Osteocyte (in vitro differentiated cells): ENCODE measurements around the gene ZSWIM2. TPM values are rescaled to one million over a fixed set of nuclear protein-coding genes. Genes with fewer than 3 reads are reported as not detected.
"Not testable (repeated sequence)": the region's sequence is repeated elsewhere in the genome, so short reads cannot be mapped to it uniquely, and the experiment has no call there.

Experiments
- DNase-seq: peaks from one replicate; pipeline ENCODE4 v3.0.0; 2021; ENCODE audit warnings: mixed read lengths; ENCODE audit not compliant: unreplicated experiment; ENCODE audit errors: extremely low spot score
- H3K27ac Mint-ChIP-seq: one replicate; pipeline ENCODE4 v1.8.0; 2021; ENCODE audit warnings: mild to moderate bottlenecking, mixed read lengths; ENCODE audit not compliant: unreplicated experiment
- H3K27me3 Mint-ChIP-seq: one replicate; pipeline ENCODE4 v1.8.0; 2021; ENCODE audit warnings: mixed read lengths; ENCODE audit not compliant: unreplicated experiment
- H3K36me3 Mint-ChIP-seq: one replicate; pipeline ENCODE4 v1.8.0; 2021; ENCODE audit warnings: mixed read lengths; ENCODE audit not compliant: unreplicated experiment
- H3K4me1 Mint-ChIP-seq: one replicate; pipeline ENCODE4 v1.8.0; 2021; ENCODE audit warnings: mixed read lengths; ENCODE audit not compliant: unreplicated experiment
- H3K4me3 Mint-ChIP-seq: one replicate; pipeline ENCODE4 v1.8.0; 2021; ENCODE audit warnings: mild to moderate bottlenecking, moderate library complexity, mixed read lengths; ENCODE audit not compliant: unreplicated experiment
- H3K9me3 Mint-ChIP-seq: one replicate; pipeline ENCODE4 v1.8.0; 2021; ENCODE audit warnings: mixed read lengths; ENCODE audit not compliant: unreplicated experiment
- long read RNA-seq: library from polyadenylated mRNA; unstranded; transcript quantifications from one replicate; pipeline ENCODE4 v2.0.0, GENCODE V29; 2021
- total RNA-seq: library from RNA; stranded (reverse); gene quantifications from 2 replicates; pipeline ENCODE4 v1.2.1, GENCODE V29; 2021
- TF ChIP-seq, protein P1 (sequence below): fragments of 200-600 bp; sonication (generic); IDR thresholded peaks from 2 replicates; pipeline ENCODE4 v1.5.0; 2021; ENCODE audit warnings: antibody characterized with exemption, mild to moderate bottlenecking, moderate library complexity

ZSWIM2 gene, protein sequence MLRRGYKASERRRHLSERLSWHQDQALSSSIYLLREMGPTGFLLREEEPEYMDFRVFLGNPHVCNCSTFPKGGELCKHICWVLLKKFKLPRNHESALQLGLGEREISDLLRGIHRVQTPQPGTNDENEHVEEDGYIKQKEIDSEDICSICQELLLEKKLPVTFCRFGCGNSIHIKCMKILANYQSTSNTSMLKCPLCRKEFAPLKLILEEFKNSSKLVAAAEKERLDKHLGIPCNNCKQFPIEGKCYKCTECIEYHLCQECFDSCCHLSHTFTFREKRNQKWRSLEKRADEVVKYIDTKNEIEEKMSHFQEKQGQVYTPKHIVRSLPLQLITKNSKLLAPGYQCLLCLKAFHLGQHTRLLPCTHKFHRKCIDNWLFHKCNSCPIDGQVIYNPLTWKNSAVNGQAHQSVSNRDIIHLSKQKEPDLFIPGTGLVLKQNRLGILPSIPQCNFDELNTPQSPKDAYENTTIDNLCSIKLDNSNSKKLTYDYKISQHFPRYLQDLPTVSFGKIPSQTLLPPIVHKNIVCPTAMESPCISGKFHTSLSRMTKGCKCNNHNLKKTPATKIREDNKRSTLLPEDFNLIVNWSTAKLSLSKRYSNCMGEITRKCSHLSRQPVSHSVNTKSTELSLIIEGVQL
- not detected in 2 replicates for total RNA-seq
- long read RNA-seq: 0 reads

DNA sequence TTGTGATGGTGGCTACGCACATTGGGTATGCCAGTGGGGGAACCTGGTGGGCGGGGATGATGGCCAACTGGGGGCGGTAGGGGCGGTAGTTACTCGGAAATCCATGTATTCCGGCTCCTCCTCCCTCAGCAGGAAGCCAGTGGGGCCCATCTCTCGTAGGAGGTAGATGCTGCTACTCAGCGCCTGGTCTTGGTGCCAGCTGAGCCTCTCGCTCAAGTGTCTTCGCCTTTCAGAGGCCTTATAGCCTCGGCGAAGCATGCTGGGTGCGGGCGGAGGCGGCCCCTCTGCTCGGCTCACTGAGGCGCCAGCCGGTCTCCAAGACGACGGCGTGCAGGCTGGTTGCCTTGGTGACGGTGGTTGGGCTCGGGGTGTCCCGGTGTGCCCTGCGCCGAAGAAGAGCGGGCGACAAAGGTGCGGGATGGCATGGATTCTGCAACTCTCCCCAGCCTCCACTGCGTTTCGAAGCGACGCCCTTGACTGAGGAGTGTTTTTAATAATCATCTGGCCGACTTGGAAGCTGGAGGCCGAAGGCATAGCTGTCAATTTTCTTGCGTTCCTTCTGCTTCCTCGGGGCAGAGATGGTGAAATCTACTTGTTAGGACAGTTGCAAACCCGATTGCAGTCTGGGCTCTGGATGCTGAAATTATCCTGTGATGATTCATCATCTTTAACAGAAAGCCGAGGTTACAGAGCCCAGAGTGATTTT, at the start of gene ZSWIM2:
TSS of gene ZSWIM2 (minus strand) at position 298 of the 706 bp plus-strand sequence. CDS start at position 258, 40 bp downstream.
- DNase-seq: peak; percentile 84
- H3K36me3 Mint-ChIP-seq: no peaks in the 10 kb centered on the region
- no peaks in the 10 kb centered on the region for H3K27me3 Mint-ChIP-seq
- TF ChIP-seq, protein P1, sequence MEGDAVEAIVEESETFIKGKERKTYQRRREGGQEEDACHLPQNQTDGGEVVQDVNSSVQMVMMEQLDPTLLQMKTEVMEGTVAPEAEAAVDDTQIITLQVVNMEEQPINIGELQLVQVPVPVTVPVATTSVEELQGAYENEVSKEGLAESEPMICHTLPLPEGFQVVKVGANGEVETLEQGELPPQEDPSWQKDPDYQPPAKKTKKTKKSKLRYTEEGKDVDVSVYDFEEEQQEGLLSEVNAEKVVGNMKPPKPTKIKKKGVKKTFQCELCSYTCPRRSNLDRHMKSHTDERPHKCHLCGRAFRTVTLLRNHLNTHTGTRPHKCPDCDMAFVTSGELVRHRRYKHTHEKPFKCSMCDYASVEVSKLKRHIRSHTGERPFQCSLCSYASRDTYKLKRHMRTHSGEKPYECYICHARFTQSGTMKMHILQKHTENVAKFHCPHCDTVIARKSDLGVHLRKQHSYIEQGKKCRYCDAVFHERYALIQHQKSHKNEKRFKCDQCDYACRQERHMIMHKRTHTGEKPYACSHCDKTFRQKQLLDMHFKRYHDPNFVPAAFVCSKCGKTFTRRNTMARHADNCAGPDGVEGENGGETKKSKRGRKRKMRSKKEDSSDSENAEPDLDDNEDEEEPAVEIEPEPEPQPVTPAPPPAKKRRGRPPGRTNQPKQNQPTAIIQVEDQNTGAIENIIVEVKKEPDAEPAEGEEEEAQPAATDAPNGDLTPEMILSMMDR: no peak
- H3K9me3 Mint-ChIP-seq: peaks cover 8% of the 10 kb centered on the region
- peak within 1 kb of the TSS; percentile 74 for H3K4me3 Mint-ChIP-seq
- H3K4me1 Mint-ChIP-seq: peaks cover 8% of the 10 kb centered on the region
- peak within 1 kb of the TSS; percentile 62 for H3K27ac Mint-ChIP-seq

DNA sequence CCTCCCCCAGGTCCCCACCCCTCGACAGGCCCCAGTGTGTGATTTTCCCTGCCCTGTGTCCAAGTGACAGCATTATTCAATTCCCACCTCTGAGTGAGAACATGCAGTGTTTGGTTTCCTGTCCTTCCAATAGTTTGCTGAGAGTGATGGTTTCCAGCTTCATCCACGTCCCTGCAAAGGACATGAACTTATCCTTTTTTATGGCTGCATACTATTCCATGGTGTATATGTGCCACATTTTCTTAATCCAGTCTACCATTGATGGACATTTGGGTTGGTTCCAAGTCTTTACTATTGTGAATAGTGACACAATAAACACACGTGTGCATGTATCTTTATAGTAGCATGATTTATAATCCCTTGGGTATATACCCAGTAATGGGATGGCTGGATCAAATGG, 47.2 kb upstream of the ZSWIM2 start:
- H3K27ac Mint-ChIP-seq, H3K4me1 Mint-ChIP-seq, H3K36me3 Mint-ChIP-seq, H3K9me3 Mint-ChIP-seq, H3K4me3 Mint-ChIP-seq, DNase-seq: not testable (repeated sequence)
- H3K27me3 Mint-ChIP-seq: peaks cover 11% of the 10 kb centered on the region

DNA sequence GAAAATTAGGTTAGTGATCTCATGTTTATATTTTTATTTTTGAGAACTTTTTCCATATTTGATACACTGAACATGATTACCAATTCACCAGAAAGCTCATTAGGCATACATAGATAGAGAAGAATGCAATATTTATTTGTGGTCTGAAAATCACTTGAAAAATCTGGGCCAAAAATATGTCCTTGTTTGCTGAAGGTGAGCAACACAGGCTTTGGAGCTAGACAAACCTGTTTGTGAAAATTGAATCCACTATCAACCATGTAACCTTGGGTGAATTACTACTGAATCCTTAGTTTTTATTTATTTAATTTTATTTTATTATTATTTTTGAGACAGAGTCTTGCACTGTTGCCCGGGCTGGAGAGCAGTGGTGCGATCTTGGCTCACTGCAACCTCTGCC, 46.5 kb upstream of the ZSWIM2 start:
- Mint-ChIP-seq H3K4me1 (no peaks in the 10 kb centered on the region), H3K36me3 (no peaks in the 10 kb centered on the region), H3K27ac (no peak overlapping the region), H3K4me3 (no peak overlapping the region), H3K27me3 (peaks cover 11% of the 10 kb centered on the region), H3K9me3 (peaks cover 3% of the 10 kb centered on the region)
- no peak for DNase-seq
- TF ChIP-seq, protein P1: no peak

DNA sequence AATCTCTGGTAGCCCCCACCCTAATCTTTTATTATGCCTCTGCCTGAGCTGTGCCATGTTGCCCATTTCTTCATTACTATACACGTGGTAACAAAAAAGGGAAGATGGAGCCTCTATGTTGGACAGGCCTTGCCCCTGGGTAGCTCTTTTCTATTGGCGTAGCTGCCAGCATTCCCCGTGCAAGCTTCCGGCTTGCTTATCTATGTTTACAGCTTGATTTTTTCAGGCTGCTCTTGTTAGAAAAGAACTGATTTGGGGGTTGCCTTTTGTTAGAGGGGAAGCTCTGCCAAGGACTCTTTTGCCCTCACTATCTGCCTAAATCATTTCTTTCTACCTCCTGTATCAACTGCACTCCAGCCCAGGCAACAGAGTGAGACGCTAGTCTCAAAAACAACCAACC, 45.5 kb upstream of the ZSWIM2 start:
- H3K36me3 Mint-ChIP-seq: no peaks in the 10 kb centered on the region
- H3K27me3 Mint-ChIP-seq: peaks cover 11% of the 10 kb centered on the region
- H3K4me3 Mint-ChIP-seq: no peak overlapping the region
- H3K9me3 Mint-ChIP-seq: peaks cover 3% of the 10 kb centered on the region
- no peak overlapping the region for H3K27ac Mint-ChIP-seq
- H3K4me1 Mint-ChIP-seq: no peaks in the 10 kb centered on the region
- no peak for DNase-seq
- TF ChIP-seq, protein P1: no peak

DNA sequence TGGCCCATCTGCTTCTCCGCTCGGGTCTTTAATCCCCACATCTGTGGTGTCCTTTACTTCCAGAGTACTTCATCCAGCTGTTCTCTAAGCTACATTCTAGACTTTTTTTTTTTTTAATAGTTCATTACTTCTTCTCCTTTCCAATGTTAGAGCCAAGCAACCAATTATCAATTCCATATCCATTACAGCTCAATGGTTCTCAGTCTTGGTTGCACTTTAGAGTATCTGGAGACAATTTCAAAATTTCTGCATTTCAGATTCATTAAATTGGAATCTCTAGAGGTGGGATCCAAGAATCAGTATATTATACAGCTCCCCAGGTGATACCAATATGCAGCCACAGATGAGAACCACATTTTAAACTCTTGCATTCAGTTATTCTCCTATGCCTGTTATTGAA, 43.9 kb upstream of the ZSWIM2 start:
- Mint-ChIP-seq H3K27me3 (peaks cover 7% of the 10 kb centered on the region), H3K36me3 (no peaks in the 10 kb centered on the region), H3K27ac (no peak overlapping the region), H3K4me1 (no peaks in the 10 kb centered on the region), H3K4me3 (no peak overlapping the region), H3K9me3 (peaks cover 3% of the 10 kb centered on the region)
- DNase-seq: no peak
- TF ChIP-seq, protein P1: no peak
